HCT116 (cell line): ENCODE measurements around the gene APBA2. TPM values are rescaled to one million over a fixed set of nuclear protein-coding genes. Genes with fewer than 3 reads are reported as not detected.

Source experiments
- ATAC-seq: fragments of 200-7000 bp; cut with Tn5 transposase; 2 replicates; pipeline ENCODE4 v1.9.1; 2020; ENCODE audit warnings: mild to moderate bottlenecking, moderate library complexity
- BruUV-seq: library from RNA; stranded (reverse); fragments of 400-500 nt; replicated peaks from 2 replicates; lab custom pipeline; 2021; lab: Mats Ljungman, UMichigan
- CTCF ChIA-PET: fragments of 300-600 bp; sonication (Branson Sonifier 250); formaldehyde crosslinking; loops from one replicate; lab custom pipeline; 2021; ENCODE audit warnings: antibody characterized with exemption; lab: Charles Lee
- POLR2A ChIA-PET: fragments of 300-600, 350-600 bp; sonication (Branson Sonifier 250); formaldehyde crosslinking; loops from one replicate; lab custom pipeline; 2021; ENCODE audit warnings: antibody characterized with exemption; lab: Charles Lee
- RAD21 ChIA-PET, 2 experiments: fragments of 300-600 bp; sonication (Branson Sonifier 250); formaldehyde crosslinking; loops; one replicate each; lab custom pipeline; 2023; ENCODE audit warnings: low total read pairs in 2 of 2; ENCODE audit not compliant: uncharacterized antibody in 2 of 2, unreplicated experiment in 2 of 2, low non-redundant PET in 1 of 2; lab: Charles Lee
- DNase-seq: peaks from one replicate; pipeline ENCODE4 v3.0.0-alpha.2; 2010; ENCODE audit warnings: low read depth, low spot score
- H2AFZ ChIP-seq: fragments of 200-600 bp; shearing (Covaris generic), sonication (generic); 2 replicates; pipeline ENCODE4 v1.6.1; 2017; ENCODE audit warnings: low read depth, mixed run types, mixed read lengths, antibody characterized with exemption, low read length; ENCODE audit not compliant: poor library complexity, severe bottlenecking
- H3K27ac ChIP-seq: 2 replicates; pipeline ENCODE4 v1.5.1; 2012; ENCODE audit warnings: low read depth, low read length
- H3K27me3 ChIP-seq: fragments of 200-600 bp; sonication (generic); 2 replicates; pipeline ENCODE4 v1.6.1; 2016; ENCODE audit warnings: mixed run types, low read length, mixed read lengths; ENCODE audit not compliant: insufficient read depth
- H3K36me3 ChIP-seq, 2 experiments: fragments of 200-500 bp in 1 of 2; fragments of 200-600 bp in 1 of 2; sonication (Bioruptor generic) in 1 of 2; sonication (generic) in 1 of 2; 2 replicates each; pipeline versions ENCODE4 v1.5.1 to v1.6.1; 2014 to 2016; ENCODE audit warnings: low read length in 2 of 2, inconsistent platforms in 1 of 2, mixed read lengths in 1 of 2, mixed run types in 1 of 2; ENCODE audit not compliant: insufficient read depth in 2 of 2, control insufficient read depth in 1 of 2
- H3K4me1 ChIP-seq, 2 experiments: fragments of 200-600 bp in 1 of 2; sonication (generic) in 1 of 2; 2 replicates each; pipeline versions ENCODE4 v1.5.1 to v1.6.1; 2012 to 2017; ENCODE audit warnings: low read length in 2 of 2, inconsistent platforms in 1 of 2, mild to moderate bottlenecking in 1 of 2, mixed read lengths in 1 of 2, mixed run types in 1 of 2, moderate library complexity in 1 of 2; ENCODE audit not compliant: insufficient read depth in 2 of 2, control insufficient read depth in 1 of 2
- H3K4me2 ChIP-seq: fragments of 200-600 bp; sonication (generic); 2 replicates; pipeline ENCODE4 v1.6.1; 2017; ENCODE audit warnings: mixed run types, low read length, mixed read lengths
- H3K4me3 ChIP-seq, 2 experiments: fragments of 200-600 bp in 1 of 2; sonication (generic) in 1 of 2; replicated peaks in 1 of 2; 2 replicates each; pipeline ENCODE4 v1.5.1; 2011 to 2016; ENCODE audit warnings: low read length in 2 of 2, control low read depth in 1 of 2, low read depth in 1 of 2, mild to moderate bottlenecking in 1 of 2, mixed read lengths in 1 of 2, mixed run types in 1 of 2
- H3K79me2 ChIP-seq: fragments of 200-600 bp; sonication (generic); 2 replicates; pipeline ENCODE4 v1.6.1; 2017; ENCODE audit warnings: mild to moderate bottlenecking, mixed run types, low read length, moderate library complexity, mixed read lengths; ENCODE audit not compliant: insufficient read depth
- H3K9ac ChIP-seq: fragments of 200-600 bp; sonication (generic); 2 replicates; pipeline ENCODE4 v1.6.1; 2016; ENCODE audit warnings: low read length, mixed read lengths
- H3K9me2 ChIP-seq: fragments of 200-600 bp; sonication (generic), shearing (Covaris generic); 2 replicates; pipeline ENCODE4 v1.6.1; 2017; ENCODE audit warnings: mixed run types, mild to moderate bottlenecking, moderate library complexity; ENCODE audit not compliant: insufficient read depth
- H3K9me3 ChIP-seq, 2 experiments: fragments of 200-500 bp in 1 of 2; fragments of 200-600 bp in 1 of 2; sonication (Bioruptor generic) in 1 of 2; sonication (generic) in 1 of 2; 2 replicates each; pipeline ENCODE4 v1.6.1; 2014 to 2017; ENCODE audit warnings: low read length in 2 of 2, mixed read lengths in 2 of 2, inconsistent platforms in 1 of 2, low read depth in 1 of 2, mild to moderate bottlenecking in 1 of 2, mixed run types in 1 of 2, moderate library complexity in 1 of 2; ENCODE audit not compliant: control insufficient read depth in 1 of 2, insufficient read depth in 1 of 2
- H4K20me1 ChIP-seq: fragments of 200-600 bp; sonication (generic), shearing (Covaris generic); 2 replicates; pipeline ENCODE4 v1.6.1; 2017; ENCODE audit warnings: mixed run types, mild to moderate bottlenecking, moderate library complexity; ENCODE audit not compliant: insufficient read depth
- CBX3 ChIP-seq: IDR thresholded peaks from 2 replicates; pipeline ENCODE4 v1.6.1; 2012; ENCODE audit warnings: low read depth
- CEBPB ChIP-seq: IDR thresholded peaks from 2 replicates; pipeline ENCODE4 v1.6.1; 2012; ENCODE audit warnings: low read depth
- CTCF ChIP-seq, 3 experiments: fragments of 200-600 bp in 1 of 3; sonication (generic) in 1 of 3; IDR thresholded peaks in 2 of 3; conservative IDR thresholded peaks in 1 of 3; 2 replicates each; pipeline ENCODE4 v1.5.1; 2012 to 2017; ENCODE audit warnings: low read depth in 2 of 3, low read length in 2 of 3, antibody characterized with exemption in 1 of 3, borderline replicate concordance in 1 of 3, control low read depth in 1 of 3, mild to moderate bottlenecking in 1 of 3, mixed read lengths in 1 of 3, mixed run types in 1 of 3, moderate library complexity in 1 of 3; ENCODE audit not compliant: insufficient read depth in 1 of 3
- EGR1 ChIP-seq: IDR thresholded peaks from 2 replicates; pipeline ENCODE4 v1.6.1; 2012; ENCODE audit warnings: low read depth
- ELF1 ChIP-seq: IDR thresholded peaks from 2 replicates; pipeline ENCODE4 v1.6.1; 2012; ENCODE audit warnings: low read depth, borderline replicate concordance
- EZH2 ChIP-seq: fragments of 200-600 bp; sonication (generic); IDR thresholded peaks from 2 replicates; pipeline ENCODE4 v1.6.1; 2017; ENCODE audit warnings: antibody characterized with exemption, mixed run types
- EZH2phosphoT487 ChIP-seq: fragments of 200-600 bp; IDR thresholded peaks from 2 replicates; pipeline ENCODE4 v1.6.1; 2018; ENCODE audit warnings: antibody characterized with exemption, borderline replicate concordance
- FOSL1 ChIP-seq: IDR thresholded peaks from 2 replicates; pipeline ENCODE4 v1.6.1; 2012; ENCODE audit warnings: low read depth
- JUND ChIP-seq: IDR thresholded peaks from 2 replicates; pipeline ENCODE4 v1.6.1; 2012
- POLR2A ChIP-seq: IDR thresholded peaks from 2 replicates; pipeline ENCODE4 v1.7.0; 2011; ENCODE audit warnings: borderline replicate concordance; ENCODE audit not compliant: insufficient read depth, insufficient read length; ENCODE audit errors: extremely low read depth
- RAD21 ChIP-seq: IDR thresholded peaks from 2 replicates; pipeline ENCODE4 v1.6.1; 2012; ENCODE audit warnings: low read depth, mild to moderate bottlenecking
- REST ChIP-seq: IDR thresholded peaks from 2 replicates; pipeline ENCODE4 v1.6.1; 2012; ENCODE audit warnings: low read depth
- SIN3A ChIP-seq: IDR thresholded peaks from 2 replicates; pipeline ENCODE4 v1.6.1; 2012; ENCODE audit warnings: low read depth
- SP1 ChIP-seq: IDR thresholded peaks from 2 replicates; pipeline ENCODE4 v1.6.1; 2012; ENCODE audit warnings: low read depth
- ZFX ChIP-seq: fragments of 450-650 bp; IDR thresholded peaks from 2 replicates; pipeline ENCODE4 v1.6.1; 2017
- ZNF274 ChIP-seq: fragments of 200-500 bp; sonication (Bioruptor generic); IDR thresholded peaks from 2 replicates; pipeline ENCODE4 v1.6.1; 2014; ENCODE audit warnings: mild to moderate bottlenecking, low read depth, low read length, inconsistent platforms
- intact Hi-C: fragments of 100-400 bp; cut with micrococcal nuclease; formaldehyde crosslinking; loops from 2 replicates; pipeline ENCODE4 v1.10.0; 2022
- total RNA-seq: library from RNA; stranded (reverse); gene quantifications from one replicate; pipeline ENCODE4 v1.2.1, GENCODE V29; 2021; ENCODE audit not compliant: unreplicated experiment

Gene APBA2
- total RNA-seq, 1 experiment from 2014 or later = 0.47 TPM

- no peak overlapping the region for H3K9ac ChIP-seq
- CTCF ChIA-PET = no interaction called here
- H3K79me2 ChIP-seq = no peaks in the 10 kb centered on the region
- DNase-seq = no peak
- H3K9me2 ChIP-seq = no peaks in the 10 kb centered on the region
- H2AFZ ChIP-seq = no peak overlapping the region
- no peaks in the 10 kb centered on the region for H4K20me1 ChIP-seq
- intact Hi-C loops = no loop called here
- POLR2A ChIA-PET = no interaction called here
- H3K4me1 ChIP-seq = no peaks in the 10 kb centered on the region
- H3K4me3 ChIP-seq = no peak overlapping the region
- TF ChIP-seq CBX3 (no peak), EGR1 (no peak)
- no peak for ATAC-seq
- peaks cover 8% of the 10 kb centered on the region; the same call in 1 of the 2 replicates for H3K27me3 ChIP-seq
- H3K9me3 ChIP-seq = no peaks in the 10 kb centered on the region
- no peak overlapping the region for H3K27ac ChIP-seq
- RAD21 ChIA-PET = no interaction called here
- H3K4me2 ChIP-seq = no peak overlapping the region
- BruUV-seq = no TSS peak
- H3K36me3 ChIP-seq = no peaks in the 10 kb centered on the region
These were observed 168.6 kb downstream of the APBA2 start for GRCh38 chr15:29054171-29055045.

DNA sequence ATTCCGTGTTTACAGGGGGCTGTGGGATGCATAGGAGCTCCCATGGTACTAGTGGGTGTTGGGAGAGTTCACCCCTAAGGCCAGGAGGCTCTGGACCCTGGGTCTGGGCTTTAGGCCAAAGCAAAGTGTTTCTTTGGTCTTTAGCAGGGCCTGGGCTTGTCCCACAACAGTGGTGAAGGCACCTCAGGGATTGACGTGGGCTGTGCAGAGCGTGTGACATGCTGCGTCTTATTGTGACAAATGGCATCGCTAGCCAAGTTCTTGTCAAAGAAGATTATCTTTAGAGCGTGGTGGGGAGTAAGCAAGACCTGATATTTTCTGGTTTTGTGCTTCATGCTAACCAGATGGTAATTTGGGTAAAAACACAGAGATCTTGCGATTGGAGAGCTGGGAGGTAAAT is 170.1 kb downstream of the APBA2 start:
- H3K27me3 ChIP-seq = peaks cover 1% of the 10 kb centered on the region; the same call in 1 of the 2 replicates
- ChIA-PET RAD21 (interaction anchor here in 1 of 2 experiments (0.7 kb wide), 1 partner anchor 60 kb away, joined by 3 read pairs; no protein-coding TSS in a partner anchor), CTCF (no interaction called here), POLR2A (no interaction called here)
- no peaks in the 10 kb centered on the region for H4K20me1 ChIP-seq
- H3K9me3 ChIP-seq = no peaks in the 10 kb centered on the region
- H3K9ac ChIP-seq = no peak overlapping the region
- H3K27ac ChIP-seq = no peak overlapping the region
- BruUV-seq = no TSS peak
- intact Hi-C loops = no loop called here
- H3K4me3 ChIP-seq = no peak overlapping the region
- ATAC-seq = no peak
- no peak for DNase-seq
- H3K79me2 ChIP-seq = no peaks in the 10 kb centered on the region
- H2AFZ ChIP-seq = no peak overlapping the region
- H3K36me3 ChIP-seq = no peaks in the 10 kb centered on the region
- H3K4me1 ChIP-seq = no peaks in the 10 kb centered on the region
- no peaks in the 10 kb centered on the region for H3K9me2 ChIP-seq
- no peak overlapping the region for H3K4me2 ChIP-seq
- TF ChIP-seq ZFX = no peak
- TF ChIP-seq ELF1 = no peak
- no peak for TF ChIP-seq EZH2
- TF ChIP-seq CTCF (IDR thresholded peaks at IDR 0.05 in 2 of 3, conservative IDR thresholded peaks at IDR 0.05 in 1 of 3; ENCODE audit: borderline replicate concordance in 1 of 3, insufficient read depth in 1 of 3, low read depth in 2 of 3, low read length in 2 of 3) = no peak
- TF ChIP-seq POLR2A = no peak
- no peak for TF ChIP-seq JUND
- TF ChIP-seq EZH2phosphoT487 = no peak
- no peak for TF ChIP-seq FOSL1
- no peak for TF ChIP-seq REST
- no peak for TF ChIP-seq SIN3A
- TF ChIP-seq ZNF274 = no peak
- no peak for TF ChIP-seq CEBPB
- TF ChIP-seq RAD21 = no peak
- TF ChIP-seq CBX3 = no peak
- no peak for TF ChIP-seq SP1
